Measurements from ENCODE around the gene DNAL1.

Gene DNAL1

DNA sequence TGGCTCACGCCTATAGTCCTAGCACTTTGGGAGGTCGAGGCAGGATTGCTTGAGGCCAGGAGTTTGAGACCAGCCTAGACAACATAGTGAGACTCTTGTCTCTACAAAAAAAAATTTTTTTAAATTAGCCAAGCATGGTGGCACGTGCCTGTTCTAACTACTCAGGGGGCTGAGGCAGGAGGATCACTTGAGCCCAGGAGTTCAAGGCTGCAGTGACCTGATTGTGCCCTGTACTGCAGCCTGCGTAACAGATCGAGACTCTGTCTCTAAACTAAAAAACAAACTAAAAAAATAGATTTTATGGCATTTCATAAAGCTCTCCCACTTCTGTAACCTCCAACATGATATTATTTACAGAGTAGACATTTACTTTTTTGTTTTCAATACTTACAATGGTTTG is 39.8 kb downstream of the DNAL1 start:
- Histone ChIP-seq H3K4me3 (ENCODE audit: low read depth, low read length) (no peak overlapping the region), H3K4me1 (no peaks in the 10 kb centered on the region), H3K36me3 (peaks cover 4% of the 10 kb centered on the region; the same call in 1 of the 2 replicates), H3K9me3 (no peaks in the 10 kb centered on the region), H3K27me3 (no peaks in the 10 kb centered on the region)
- TF ChIP-seq, protein P1, sequence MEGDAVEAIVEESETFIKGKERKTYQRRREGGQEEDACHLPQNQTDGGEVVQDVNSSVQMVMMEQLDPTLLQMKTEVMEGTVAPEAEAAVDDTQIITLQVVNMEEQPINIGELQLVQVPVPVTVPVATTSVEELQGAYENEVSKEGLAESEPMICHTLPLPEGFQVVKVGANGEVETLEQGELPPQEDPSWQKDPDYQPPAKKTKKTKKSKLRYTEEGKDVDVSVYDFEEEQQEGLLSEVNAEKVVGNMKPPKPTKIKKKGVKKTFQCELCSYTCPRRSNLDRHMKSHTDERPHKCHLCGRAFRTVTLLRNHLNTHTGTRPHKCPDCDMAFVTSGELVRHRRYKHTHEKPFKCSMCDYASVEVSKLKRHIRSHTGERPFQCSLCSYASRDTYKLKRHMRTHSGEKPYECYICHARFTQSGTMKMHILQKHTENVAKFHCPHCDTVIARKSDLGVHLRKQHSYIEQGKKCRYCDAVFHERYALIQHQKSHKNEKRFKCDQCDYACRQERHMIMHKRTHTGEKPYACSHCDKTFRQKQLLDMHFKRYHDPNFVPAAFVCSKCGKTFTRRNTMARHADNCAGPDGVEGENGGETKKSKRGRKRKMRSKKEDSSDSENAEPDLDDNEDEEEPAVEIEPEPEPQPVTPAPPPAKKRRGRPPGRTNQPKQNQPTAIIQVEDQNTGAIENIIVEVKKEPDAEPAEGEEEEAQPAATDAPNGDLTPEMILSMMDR (IDR thresholded peaks at IDR 0.05; ENCODE audit: low read depth, low read length) = no peak
- no peak for DNase-seq

DNA sequence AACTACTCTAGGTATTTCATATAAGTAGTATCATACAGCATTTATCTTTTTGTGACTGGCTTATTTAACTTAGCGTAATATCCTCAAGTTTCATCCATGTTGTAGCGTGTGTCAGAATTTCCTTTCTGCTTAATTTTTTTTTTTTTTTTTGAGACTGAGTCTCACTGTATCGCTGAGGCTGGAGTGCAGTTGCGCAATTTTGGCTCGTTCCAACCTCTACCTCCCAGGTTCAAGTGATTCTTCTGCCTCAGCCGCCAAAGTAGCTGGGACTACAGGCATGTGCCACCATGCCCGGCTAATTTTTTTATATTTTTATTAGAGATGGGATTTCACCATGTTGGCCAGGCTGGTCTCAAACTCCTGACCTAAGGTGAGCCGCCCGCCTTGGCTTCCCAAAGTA is 40.5 kb downstream of the DNAL1 start:
- TF ChIP-seq, protein P1 (IDR thresholded peaks at IDR 0.05; ENCODE audit: low read depth, low read length) = no peak

DNA sequence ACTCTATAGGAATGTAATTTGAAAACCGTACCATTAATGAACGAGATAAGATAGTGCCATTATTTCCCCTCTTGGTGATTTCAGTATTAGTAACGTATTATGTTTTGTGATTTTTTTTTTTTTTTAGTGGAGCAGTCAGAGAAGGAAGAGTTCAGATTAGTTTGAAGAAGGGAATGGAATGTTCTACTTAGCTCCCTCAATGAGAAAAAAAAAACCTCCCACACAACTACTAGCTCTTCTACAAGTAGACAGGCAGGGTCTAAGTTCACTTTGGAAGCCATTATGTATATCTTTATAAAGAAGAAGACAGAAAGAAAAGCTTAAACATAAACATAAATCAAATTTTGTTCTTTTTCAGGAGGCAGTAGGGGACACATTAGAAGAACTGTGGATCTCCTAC is 42.1 kb downstream of the DNAL1 start:
- TF ChIP-seq, protein P1 (IDR thresholded peaks at IDR 0.05; ENCODE audit: low read depth, low read length) = no peak
- H3K36me3 ChIP-seq = peaks cover 4% of the 10 kb centered on the region; the same call in 1 of the 2 replicates
- no peak overlapping the region for H3K4me3 ChIP-seq (ENCODE audit: low read depth, low read length)
- H3K9me3 ChIP-seq = no peaks in the 10 kb centered on the region
- no peaks in the 10 kb centered on the region for H3K4me1 ChIP-seq
- H3K27me3 ChIP-seq = no peaks in the 10 kb centered on the region
- no peak for DNase-seq

More for the DNA sequence above, 40.5 kb downstream of the DNAL1 start:
- Histone ChIP-seq H3K9me3 (no peaks in the 10 kb centered on the region), H3K36me3 (peaks cover 4% of the 10 kb centered on the region; the same call in 1 of the 2 replicates), H3K27me3 (no peaks in the 10 kb centered on the region), H3K4me1 (no peaks in the 10 kb centered on the region), H3K4me3 (ENCODE audit: low read depth, low read length) (no peak overlapping the region)
- no peak for DNase-seq

DNA sequence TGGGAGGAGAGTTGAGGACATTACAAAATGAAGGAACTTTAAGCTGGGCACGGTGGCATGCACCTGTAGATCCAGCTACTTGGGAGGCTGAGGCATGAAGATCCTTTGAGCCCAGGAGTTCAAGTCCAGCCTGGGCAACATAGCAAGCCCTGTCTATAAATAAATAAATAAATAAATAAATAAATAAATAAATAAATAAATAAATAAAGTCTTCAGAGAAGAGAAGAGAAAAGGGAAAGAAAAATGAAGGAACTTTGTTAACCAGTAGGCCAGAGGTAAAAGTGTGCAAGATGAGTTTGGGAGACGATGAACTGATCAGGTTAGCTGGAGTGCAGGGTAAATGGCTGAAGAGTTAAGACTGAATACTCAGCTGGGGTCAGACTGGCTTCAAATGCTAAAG is 49.3 kb downstream of the DNAL1 start:
- Histone ChIP-seq H3K9me3 (no peaks in the 10 kb centered on the region), H3K4me1 (no peaks in the 10 kb centered on the region), H3K27me3 (no peaks in the 10 kb centered on the region), H3K4me3 (ENCODE audit: low read depth, low read length) (no peak overlapping the region), H3K36me3 (no peaks in the 10 kb centered on the region)
- TF ChIP-seq, protein P1 (IDR thresholded peaks at IDR 0.05; ENCODE audit: low read depth, low read length) = no peak
- no peak for DNase-seq

DNA sequence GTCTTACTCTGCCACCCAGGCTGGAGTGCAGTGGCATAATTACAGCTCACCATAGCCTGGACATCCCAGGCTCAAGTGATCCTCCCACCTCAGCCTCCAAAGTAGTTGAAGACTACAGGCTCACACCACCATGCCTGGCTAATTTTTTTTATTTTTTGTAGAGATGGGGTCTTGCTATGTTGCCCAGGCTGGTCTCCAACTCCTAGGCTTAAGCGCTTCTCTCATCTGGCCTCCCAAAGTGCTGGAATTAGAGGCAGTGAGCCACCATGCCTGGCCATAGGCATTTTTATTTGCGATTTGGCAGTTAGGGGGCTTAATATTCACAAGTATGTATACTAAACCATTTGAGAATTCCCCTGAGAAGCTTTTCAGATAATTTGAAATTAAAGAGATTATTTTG is 50.3 kb downstream of the DNAL1 start:
- no peaks in the 10 kb centered on the region for H3K9me3 ChIP-seq
- no peak overlapping the region for H3K4me3 ChIP-seq (ENCODE audit: low read depth, low read length)
- no peaks in the 10 kb centered on the region for H3K4me1 ChIP-seq
- TF ChIP-seq, protein P1 (IDR thresholded peaks at IDR 0.05; ENCODE audit: low read depth, low read length) = no peak
- DNase-seq = no peak
- no peaks in the 10 kb centered on the region for H3K27me3 ChIP-seq
- no peaks in the 10 kb centered on the region for H3K36me3 ChIP-seq

DNA sequence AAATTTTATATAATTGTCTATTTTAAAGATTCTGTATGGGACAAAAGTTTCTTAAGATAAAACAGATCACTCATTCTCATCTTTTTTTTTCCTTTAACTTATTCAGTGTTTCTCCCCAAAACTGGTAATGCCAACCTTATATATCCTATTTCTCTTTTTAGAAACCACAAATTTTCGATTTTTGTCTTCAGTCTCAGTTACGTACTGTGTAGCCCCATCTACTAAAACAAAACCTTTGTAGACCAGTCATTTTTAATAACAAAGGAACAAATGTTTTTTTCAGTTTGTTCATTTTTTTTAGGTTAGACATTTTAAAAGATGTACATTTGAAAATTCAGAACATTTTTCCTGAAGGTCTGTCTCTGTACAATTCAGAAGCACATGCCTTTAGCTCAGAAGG is 51.2 kb downstream of the DNAL1 start:
- Histone ChIP-seq H3K9me3 (no peaks in the 10 kb centered on the region), H3K4me1 (no peaks in the 10 kb centered on the region), H3K36me3 (no peaks in the 10 kb centered on the region), H3K4me3 (ENCODE audit: low read depth, low read length) (no peak overlapping the region), H3K27me3 (no peaks in the 10 kb centered on the region)
- TF ChIP-seq, protein P1 (IDR thresholded peaks at IDR 0.05; ENCODE audit: low read depth, low read length) = no peak
- DNase-seq = no peak
